ENCODE measurements around the gene CUTC.
"Not testable (repeated sequence)": the region's sequence is repeated elsewhere in the genome, so short reads cannot be mapped to it uniquely, and the experiment has no call there.

Gene CUTC

GRCh38 chr10:99743841-99744240 lies 11.8 kb downstream of the CUTC start:
- no peak for DNase-seq

- DNase-seq, result not testable (repeated sequence)
These were observed 14.1 kb downstream of the CUTC start for GRCh38 chr10:99746166-99746565.

GRCh38 chr10:99748823-99749451 lies 16.9 kb downstream of the CUTC start:
- no peak for DNase-seq

- DNase-seq, result no peak
These were observed 18.6 kb downstream of the CUTC start for GRCh38 chr10:99750641-99751040.

GRCh38 chr10:99754670-99755069 lies 22.6 kb downstream of the CUTC start:
- no peak for DNase-seq

- no peak for DNase-seq
These were observed 24.1 kb downstream of the CUTC start for GRCh38 chr10:99756159-99756558.

- DNase-seq, result no peak
These were observed 26.3 kb downstream of the CUTC start for GRCh38 chr10:99758211-99758891.

GRCh38 chr10:99760321-99760720 lies 28.3 kb downstream of the CUTC start:
- DNase-seq, result no peak

- DNase-seq, result no peak
These were observed 29.3 kb downstream of the CUTC start for GRCh38 chr10:99761365-99761764.

- no peak for DNase-seq
These were observed 33.8 kb downstream of the CUTC start for GRCh38 chr10:99765672-99766301.

GRCh38 chr10:99766302-99766681 lies 34.3 kb downstream of the CUTC start:
- DNase-seq, result no peak

GRCh38 chr10:99767901-99768300 lies 35.9 kb downstream of the CUTC start:
- no peak for DNase-seq

- no peak for DNase-seq
These were observed 36.5 kb downstream of the CUTC start for GRCh38 chr10:99768556-99768955.

- DNase-seq, result no peak
These were observed 37.7 kb downstream of the CUTC start for GRCh38 chr10:99769706-99770105.

- DNase-seq, result no peak
These were observed 38.5 kb downstream of the CUTC start for GRCh38 chr10:99770408-99771045.

GRCh38 chr10:99775850-99776249 lies 43.8 kb downstream of the CUTC start:
- DNase-seq, result no peak

- no peak for DNase-seq
These were observed 46.1 kb downstream of the CUTC start for GRCh38 chr10:99777918-99778714.

GRCh38 chr10:99779335-99779734 lies 47.3 kb downstream of the CUTC start:
- DNase-seq, result no peak

GRCh38 chr10:99781734-99782429 lies 49.8 kb downstream of the CUTC start:
- no peak for DNase-seq

- no peak for DNase-seq
These were observed 50.6 kb downstream of the CUTC start, which contains the start of gene ABCC2 for GRCh38 chr10:99782447-99783286. Gene ABCC2, plus strand, starts transcription at chr10:99782640. Its CDS starts 205 bp downstream, at chr10:99782845.

- DNase-seq, result no peak
These were observed 52.1 kb downstream of the CUTC start for GRCh38 chr10:99784016-99784726.
